Measurements from ENCODE around the gene COX14. TPM values are rescaled to one million over a fixed set of nuclear protein-coding genes. Genes with fewer than 3 reads are reported as not detected.

Gene COX14
- total and polyA plus RNA-seq, 2 donors from 2014 or later: 68.2 to 242 TPM

DNA sequence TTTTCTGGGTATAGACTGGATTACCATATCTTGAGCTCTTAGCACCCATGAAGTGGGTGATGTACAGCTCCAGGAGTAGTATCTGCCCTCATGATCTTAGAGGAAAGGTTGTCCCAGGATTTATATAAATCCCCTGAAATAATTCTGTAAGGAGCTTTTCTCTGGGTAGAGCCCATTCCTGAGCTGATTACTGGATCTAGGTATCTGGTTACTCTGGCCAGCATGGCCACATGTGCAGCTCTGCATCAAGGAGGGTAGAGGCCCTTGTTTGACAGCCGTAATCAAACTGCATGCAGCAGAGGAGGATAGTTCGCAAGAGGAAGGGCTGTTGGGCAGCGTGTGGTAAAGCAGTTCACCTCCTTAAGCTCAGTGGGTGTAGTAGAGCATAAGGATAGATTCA, 8.5 kb downstream of the COX14 start:
- Histone ChIP-seq H3K4me1 (ENCODE audit: control insufficient read depth in 2 of 3, insufficient read depth in 2 of 3, low read depth in 1 of 3, low read length in 3 of 3) (peaks cover 0 to 14% (median 4%) of the 10 kb centered on the region in 3 donors), H3K27me3 (ENCODE audit: control insufficient read depth, insufficient read depth, low read length) (no peaks in the 10 kb centered on the region), H3K9me3 (ENCODE audit: control insufficient read depth in 2 of 3, insufficient read depth in 1 of 3, low read length in 3 of 3) (no peaks in the 10 kb centered on the region), H3K36me3 (ENCODE audit: control insufficient read depth in 2 of 3, insufficient read depth in 3 of 3, low read length in 3 of 3) (peaks cover 8 to 37% (median 20%) of the 10 kb centered on the region in 3 donors), H3K9ac (ENCODE audit: low read length in 3 of 3) (no peak overlapping the region), H3K4me3 (ENCODE audit: low read length in 3 of 3) (no peak overlapping the region), H3K27ac (ENCODE audit: low read depth in 2 of 2, low read length in 2 of 2) (no peak overlapping the region)
- TF ChIP-seq, protein P1, sequence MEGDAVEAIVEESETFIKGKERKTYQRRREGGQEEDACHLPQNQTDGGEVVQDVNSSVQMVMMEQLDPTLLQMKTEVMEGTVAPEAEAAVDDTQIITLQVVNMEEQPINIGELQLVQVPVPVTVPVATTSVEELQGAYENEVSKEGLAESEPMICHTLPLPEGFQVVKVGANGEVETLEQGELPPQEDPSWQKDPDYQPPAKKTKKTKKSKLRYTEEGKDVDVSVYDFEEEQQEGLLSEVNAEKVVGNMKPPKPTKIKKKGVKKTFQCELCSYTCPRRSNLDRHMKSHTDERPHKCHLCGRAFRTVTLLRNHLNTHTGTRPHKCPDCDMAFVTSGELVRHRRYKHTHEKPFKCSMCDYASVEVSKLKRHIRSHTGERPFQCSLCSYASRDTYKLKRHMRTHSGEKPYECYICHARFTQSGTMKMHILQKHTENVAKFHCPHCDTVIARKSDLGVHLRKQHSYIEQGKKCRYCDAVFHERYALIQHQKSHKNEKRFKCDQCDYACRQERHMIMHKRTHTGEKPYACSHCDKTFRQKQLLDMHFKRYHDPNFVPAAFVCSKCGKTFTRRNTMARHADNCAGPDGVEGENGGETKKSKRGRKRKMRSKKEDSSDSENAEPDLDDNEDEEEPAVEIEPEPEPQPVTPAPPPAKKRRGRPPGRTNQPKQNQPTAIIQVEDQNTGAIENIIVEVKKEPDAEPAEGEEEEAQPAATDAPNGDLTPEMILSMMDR (IDR thresholded peaks at IDR 0.05; ENCODE audit: borderline replicate concordance, extremely low read depth, insufficient read depth): no peak
- DNase-seq (no peak), FAIRE-seq (no peak)
- intact Hi-C loops (cut with DNase I): no loop called here

- FAIRE-seq (no peak), DNase-seq (no peak)
- H3K9me3 ChIP-seq (ENCODE audit: control insufficient read depth in 2 of 3, insufficient read depth in 1 of 3, low read length in 3 of 3): no peaks in the 10 kb centered on the region
- H3K27me3 ChIP-seq (ENCODE audit: control insufficient read depth, insufficient read depth, low read length): no peaks in the 10 kb centered on the region
- H3K27ac ChIP-seq (ENCODE audit: low read depth in 2 of 2, low read length in 2 of 2): no peak overlapping the region
- H3K36me3 ChIP-seq (ENCODE audit: control insufficient read depth in 2 of 3, insufficient read depth in 3 of 3, low read length in 3 of 3): peaks cover 8 to 37% (median 20%) of the 10 kb centered on the region in 3 donors
- intact Hi-C loops (cut with DNase I): no loop called here
- H3K4me3 ChIP-seq (ENCODE audit: low read length in 3 of 3): no peak overlapping the region
- TF ChIP-seq, protein P1 (IDR thresholded peaks at IDR 0.05; ENCODE audit: borderline replicate concordance, extremely low read depth, insufficient read depth): no peak
- no peak overlapping the region for H3K9ac ChIP-seq (ENCODE audit: low read length in 3 of 3)
- peaks cover 0 to 14% (median 4%) of the 10 kb centered on the region in 3 donors for H3K4me1 ChIP-seq (ENCODE audit: control insufficient read depth in 2 of 3, insufficient read depth in 2 of 3, low read depth in 1 of 3, low read length in 3 of 3)
These were observed 8.9 kb downstream of the COX14 start for GRCh38 chr12:50120953-50121352.

GRCh38 chr12:50121641-50122040, 9.6 kb downstream of the COX14 start:
- H3K36me3 ChIP-seq (ENCODE audit: control insufficient read depth in 2 of 3, insufficient read depth in 3 of 3, low read length in 3 of 3): peaks cover 8 to 37% (median 17%) of the 10 kb centered on the region in 3 donors
- no peak for DNase-seq
- H3K27me3 ChIP-seq (ENCODE audit: control insufficient read depth, insufficient read depth, low read length): no peaks in the 10 kb centered on the region
- intact Hi-C loops (cut with DNase I): no loop called here
- TF ChIP-seq, protein P1 (IDR thresholded peaks at IDR 0.05; ENCODE audit: borderline replicate concordance, extremely low read depth, insufficient read depth): no peak
- H3K9ac ChIP-seq (ENCODE audit: low read length in 3 of 3): no peak overlapping the region
- peaks cover 0 to 13% (median 4%) of the 10 kb centered on the region in 3 donors for H3K4me1 ChIP-seq (ENCODE audit: control insufficient read depth in 2 of 3, insufficient read depth in 2 of 3, low read depth in 1 of 3, low read length in 3 of 3)
- H3K27ac ChIP-seq (ENCODE audit: low read depth in 2 of 2, low read length in 2 of 2): no peak overlapping the region
- no peaks in the 10 kb centered on the region for H3K9me3 ChIP-seq (ENCODE audit: control insufficient read depth in 2 of 3, insufficient read depth in 1 of 3, low read length in 3 of 3)
- H3K4me3 ChIP-seq (ENCODE audit: low read length in 3 of 3): no peak overlapping the region
- no peak for FAIRE-seq

DNA sequence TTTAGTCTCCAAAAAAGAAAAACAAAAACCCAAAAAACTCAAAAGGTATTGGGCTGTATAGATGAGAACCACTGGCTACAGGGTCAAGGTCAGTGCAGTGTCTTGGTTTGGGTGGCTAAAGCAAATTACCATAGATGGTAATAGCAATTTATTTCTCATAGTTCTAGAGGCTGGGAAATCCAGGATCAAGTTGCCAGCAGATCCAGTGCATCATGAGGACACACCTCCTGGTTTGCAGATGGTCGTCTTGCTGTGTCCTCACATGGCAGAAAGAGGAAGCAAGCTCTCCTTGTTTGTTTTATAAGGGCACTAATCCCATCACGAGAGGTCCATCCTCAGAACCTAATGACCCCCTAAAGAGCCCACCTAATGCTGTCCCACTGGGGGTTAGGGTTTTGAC, 11.2 kb downstream of the COX14 start:
- FAIRE-seq: no peak
- Histone ChIP-seq H3K9ac (ENCODE audit: low read length in 3 of 3) (no peak overlapping the region), H3K27me3 (ENCODE audit: control insufficient read depth, insufficient read depth, low read length) (no peaks in the 10 kb centered on the region), H3K36me3 (ENCODE audit: control insufficient read depth in 2 of 3, insufficient read depth in 3 of 3, low read length in 3 of 3) (peaks cover 11 to 37% (median 17%) of the 10 kb centered on the region in 3 donors), H3K4me3 (ENCODE audit: low read length in 3 of 3) (no peak overlapping the region), H3K9me3 (ENCODE audit: control insufficient read depth in 2 of 3, insufficient read depth in 1 of 3, low read length in 3 of 3) (no peaks in the 10 kb centered on the region), H3K27ac (ENCODE audit: low read depth in 2 of 2, low read length in 2 of 2) (no peak overlapping the region), H3K4me1 (ENCODE audit: control insufficient read depth in 2 of 3, insufficient read depth in 2 of 3, low read depth in 1 of 3, low read length in 3 of 3) (peaks cover 0 to 8% (median 0%) of the 10 kb centered on the region in 3 donors)
- DNase-seq: no peak
- intact Hi-C loops (cut with DNase I): no loop called here
- TF ChIP-seq, protein P1 (IDR thresholded peaks at IDR 0.05; ENCODE audit: borderline replicate concordance, extremely low read depth, insufficient read depth): no peak

Measured in kidney (tissue), 14 donors.